Measurements from ENCODE around the gene SMPDL3B.

The SMPDL3B gene

GRCh38 chr1:27949027-27949426 is 14.2 kb downstream of the SMPDL3B start:
- no peak for TF ChIP-seq JUND (IDR thresholded peaks at IDR 0.05; ENCODE audit: low read depth)
- DNase-seq (ENCODE audit: low read depth in 1 of 2, low spot score in 1 of 2): no peak
- in situ Hi-C loops (cut with HindIII; ENCODE audit: low pct_unique_long_range_greater_than_20kb, low sequenced_read_pairs): no loop called here

- no peak for TF ChIP-seq JUND (IDR thresholded peaks at IDR 0.05; ENCODE audit: low read depth)
- in situ Hi-C loops (cut with HindIII; ENCODE audit: low pct_unique_long_range_greater_than_20kb, low sequenced_read_pairs): no loop called here
These were observed 16.6 kb downstream of the SMPDL3B start for GRCh38 chr1:27951396-27951795.

GRCh38 chr1:27952147-27952546 is 17.3 kb downstream of the SMPDL3B start:
- in situ Hi-C loops (cut with HindIII; ENCODE audit: low pct_unique_long_range_greater_than_20kb, low sequenced_read_pairs): no loop called here
- no peak for TF ChIP-seq JUND (IDR thresholded peaks at IDR 0.05; ENCODE audit: low read depth)
- DNase-seq (ENCODE audit: low read depth in 1 of 2, low spot score in 1 of 2): no peak

More at GRCh38 chr1:27951396-27951795, 16.6 kb downstream of the SMPDL3B start:
- no peak for DNase-seq (ENCODE audit: low read depth in 1 of 2, low spot score in 1 of 2)

GRCh38 chr1:27954186-27954585 is 19.4 kb downstream of the SMPDL3B start:
- in situ Hi-C loops (cut with HindIII; ENCODE audit: low pct_unique_long_range_greater_than_20kb, low sequenced_read_pairs): no loop called here
- DNase-seq (ENCODE audit: low read depth in 1 of 2, low spot score in 1 of 2): no peak
- no peak for TF ChIP-seq JUND (IDR thresholded peaks at IDR 0.05; ENCODE audit: low read depth)

- TF ChIP-seq JUND (IDR thresholded peaks at IDR 0.05; ENCODE audit: low read depth): no peak
- in situ Hi-C loops (cut with HindIII; ENCODE audit: low pct_unique_long_range_greater_than_20kb, low sequenced_read_pairs): no loop called here
- DNase-seq (ENCODE audit: low read depth in 1 of 2, low spot score in 1 of 2): no peak
These were observed 20.3 kb downstream of the SMPDL3B start for GRCh38 chr1:27955076-27955475.

- DNase-seq (ENCODE audit: low read depth in 1 of 2, low spot score in 1 of 2): no peak
- in situ Hi-C loops (cut with HindIII; ENCODE audit: low pct_unique_long_range_greater_than_20kb, low sequenced_read_pairs): no loop called here
- no peak for TF ChIP-seq JUND (IDR thresholded peaks at IDR 0.05; ENCODE audit: low read depth)
These were observed 22.0 kb downstream of the SMPDL3B start for GRCh38 chr1:27956761-27957160.

- no peak for TF ChIP-seq JUND (IDR thresholded peaks at IDR 0.05; ENCODE audit: low read depth)
- in situ Hi-C loops (cut with HindIII; ENCODE audit: low pct_unique_long_range_greater_than_20kb, low sequenced_read_pairs): no loop called here
- DNase-seq (ENCODE audit: low read depth in 1 of 2, low spot score in 1 of 2): no peak
These were observed 22.9 kb downstream of the SMPDL3B start for GRCh38 chr1:27957655-27958054.

GRCh38 chr1:27958513-27958912 is 23.7 kb downstream of the SMPDL3B start:
- DNase-seq (ENCODE audit: low read depth in 1 of 2, low spot score in 1 of 2): no peak
- in situ Hi-C loops (cut with HindIII; ENCODE audit: low pct_unique_long_range_greater_than_20kb, low sequenced_read_pairs): no loop called here
- no peak for TF ChIP-seq JUND (IDR thresholded peaks at IDR 0.05; ENCODE audit: low read depth)

- peak; percentile 78 to 83 for DNase-seq (ENCODE audit: low read depth in 1 of 2, low spot score in 1 of 2)
- TF ChIP-seq JUND (IDR thresholded peaks at IDR 0.05; ENCODE audit: low read depth): no peak
- in situ Hi-C loops (cut with HindIII; ENCODE audit: low pct_unique_long_range_greater_than_20kb, low sequenced_read_pairs): no loop called here
These were observed 25.2 kb downstream of the SMPDL3B start, which contains the start of gene XKR8 for GRCh38 chr1:27959792-27960603. Gene XKR8, plus strand, starts transcription at chr1:27959973. Its CDS starts 97 bp downstream, at chr1:27960070.

- in situ Hi-C loops (cut with HindIII; ENCODE audit: low pct_unique_long_range_greater_than_20kb, low sequenced_read_pairs): no loop called here
- no peak for TF ChIP-seq JUND (IDR thresholded peaks at IDR 0.05; ENCODE audit: low read depth)
- DNase-seq (ENCODE audit: low read depth in 1 of 2, low spot score in 1 of 2): no peak
These were observed 26.2 kb downstream of the SMPDL3B start for GRCh38 chr1:27960762-27961645.

GRCh38 chr1:27961646-27962221 is 26.9 kb downstream of the SMPDL3B start:
- in situ Hi-C loops (cut with HindIII; ENCODE audit: low pct_unique_long_range_greater_than_20kb, low sequenced_read_pairs): no loop called here
- peak in 1 of 2 experiments; percentile 21 for DNase-seq (ENCODE audit: low read depth in 1 of 2, low spot score in 1 of 2)
- no peak for TF ChIP-seq JUND (IDR thresholded peaks at IDR 0.05; ENCODE audit: low read depth)

- in situ Hi-C loops (cut with HindIII; ENCODE audit: low pct_unique_long_range_greater_than_20kb, low sequenced_read_pairs): no loop called here
- no peak for TF ChIP-seq JUND (IDR thresholded peaks at IDR 0.05; ENCODE audit: low read depth)
- DNase-seq (ENCODE audit: low read depth in 1 of 2, low spot score in 1 of 2): no peak
These were observed 28.6 kb downstream of the SMPDL3B start for GRCh38 chr1:27963393-27963792.

Measured in T47D (cell line).